Stimulated activated CD4-positive, alpha-beta T cell treated with anti-CD3 and anti-CD28 coated beads, Interleukin-12 subunit alpha, Interleukin-12 subunit beta, amount 100 ng/mL, for 24 hours (primary cell): ENCODE measurements around the gene OR8K1.

ENCODE experiments used
- DNase-seq, 2 experiments: peaks; one replicate each; pipeline ENCODE4 v3.0.0-alpha.2; 2020; ENCODE audit warnings: low read depth in 2 of 2

Gene OR8K1

DNA sequence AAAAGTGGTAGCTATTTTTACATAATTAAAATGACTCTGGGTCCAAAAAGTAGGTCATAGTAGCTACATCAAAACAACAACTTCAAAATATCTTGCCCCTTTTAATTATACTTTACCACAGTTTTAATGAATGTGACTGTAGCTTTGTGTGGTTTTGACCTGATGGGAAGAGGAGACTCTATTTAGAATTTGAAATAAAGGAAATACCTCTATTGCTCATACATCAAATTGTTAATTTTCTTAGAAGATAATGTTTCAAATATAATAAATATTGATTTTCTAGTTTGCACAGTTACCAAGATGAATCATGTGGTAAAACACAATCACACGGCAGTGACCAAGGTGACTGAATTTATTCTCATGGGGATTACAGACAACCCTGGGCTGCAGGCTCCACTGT lies at the start of gene OR8K1:
TSS of gene OR8K1 (plus strand) at position 301 of the 400 bp plus-strand sequence. CDS start at position 301, 0 bp downstream.
- no peak for DNase-seq

DNA sequence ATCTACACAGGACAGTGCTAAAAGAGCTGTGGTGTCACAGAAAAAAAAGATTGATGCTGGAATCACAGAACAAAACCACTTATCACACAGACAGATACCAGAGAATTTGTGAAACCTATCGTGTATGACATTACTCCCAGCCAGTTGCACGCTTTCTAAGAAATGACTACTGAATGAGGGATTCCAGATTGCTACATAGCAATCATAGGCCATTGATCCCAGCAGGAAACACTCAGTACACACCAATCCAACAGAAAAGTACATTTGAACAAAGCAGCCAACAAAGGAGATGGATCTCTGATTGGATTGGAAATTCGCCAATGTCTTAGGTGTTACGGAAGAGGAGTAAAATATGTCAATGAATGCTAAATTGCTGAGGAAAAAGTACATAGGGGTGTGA lies 48.9 kb upstream of the OR8K1 start:
- DNase-seq: no peak

DNA sequence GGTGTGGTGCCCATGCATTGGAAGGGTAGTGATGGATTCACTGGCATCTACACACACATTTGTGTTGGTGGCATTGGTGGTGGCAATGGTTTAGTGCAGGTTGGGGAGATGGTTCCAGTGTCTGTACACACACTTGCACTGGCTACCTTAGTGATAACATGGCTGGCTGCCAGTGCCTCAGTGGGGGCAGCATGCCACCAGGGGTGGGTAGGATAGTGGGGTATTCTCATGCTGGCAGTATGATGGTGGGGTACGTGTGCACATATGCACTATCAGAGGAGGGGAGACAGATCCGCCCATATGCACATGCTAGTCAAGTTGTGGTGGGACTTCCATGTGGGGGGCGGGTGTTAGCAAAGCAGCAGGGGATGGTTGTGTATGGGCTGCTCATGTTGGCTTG lies 38.0 kb upstream of the OR8K1 start:
- no peak for DNase-seq

DNA sequence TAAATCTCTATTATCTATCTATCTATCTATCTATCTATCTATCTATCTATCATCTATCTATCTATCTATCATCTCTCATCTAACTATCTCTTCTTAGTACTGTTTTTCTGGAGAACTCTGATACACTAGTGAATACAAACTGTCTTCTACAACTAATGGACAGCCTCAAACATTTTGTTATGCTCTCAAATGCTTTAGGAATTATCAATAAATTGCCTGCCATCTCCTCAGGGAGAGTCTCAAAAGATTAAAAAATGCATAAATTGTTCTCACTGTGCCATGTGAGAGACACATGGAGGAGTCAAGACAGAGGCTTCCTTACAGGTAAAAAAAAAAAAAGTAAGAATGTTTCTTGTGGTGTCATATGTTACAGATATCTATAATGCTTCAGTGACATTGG lies 31.0 kb upstream of the OR8K1 start, which contains the start of gene OR8K3:
TSS of gene OR8K3 (plus strand) at position 301 of the 400 bp plus-strand sequence. CDS start 3,163 bp downstream, outside the sequence.
- no peak for DNase-seq

DNA sequence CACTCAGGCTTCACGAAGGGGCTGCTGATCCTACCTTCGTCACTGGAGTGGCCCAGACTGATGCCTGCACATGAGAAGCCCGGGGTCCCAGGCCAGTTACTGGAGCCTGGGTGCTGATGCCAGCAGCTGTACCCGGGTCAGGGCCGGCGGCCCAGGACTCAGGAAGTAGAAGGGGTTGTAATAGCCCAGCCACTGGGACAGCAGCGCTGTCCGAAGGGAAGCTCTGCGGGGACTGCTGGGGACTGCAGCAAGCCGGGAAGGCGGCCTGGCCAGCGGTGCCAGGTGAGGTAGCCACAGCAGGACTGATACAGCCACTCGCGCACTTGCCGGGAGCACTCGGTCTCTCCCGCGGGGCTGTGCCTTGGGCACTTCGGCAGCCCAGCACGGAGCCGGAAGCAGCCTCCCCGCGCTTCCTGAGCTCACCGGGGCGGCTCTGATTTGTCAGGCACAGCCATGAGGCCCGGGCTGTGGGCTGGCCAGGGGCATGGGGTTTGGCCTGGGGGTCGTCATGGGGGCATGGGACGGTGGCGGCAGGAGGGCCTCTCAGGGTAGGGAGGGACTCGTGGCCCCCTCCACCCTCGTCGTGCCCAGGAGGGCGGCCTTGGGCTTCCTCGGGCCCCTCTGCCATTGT lies 13.9 kb upstream of the OR8K1 start:
- DNase-seq: no peak

DNA sequence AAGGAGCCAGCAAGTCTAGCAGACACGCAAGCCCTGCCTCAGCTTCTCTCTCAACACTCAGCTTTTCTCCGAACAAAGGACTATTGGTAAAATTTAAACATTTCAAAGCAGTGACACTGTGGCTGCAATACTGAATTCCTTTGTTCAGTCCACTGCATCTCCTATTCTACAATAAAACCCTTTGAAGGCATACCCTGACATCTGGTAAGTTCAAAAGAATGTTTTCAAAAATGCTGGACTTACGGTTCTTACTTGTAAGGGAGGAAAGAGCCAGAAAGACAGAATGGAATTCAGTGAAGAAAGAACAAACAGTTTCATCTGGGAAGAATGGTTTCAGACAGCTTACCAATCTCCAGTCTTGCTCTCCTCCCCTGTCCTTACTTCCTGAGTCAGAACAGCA lies 12.7 kb upstream of the OR8K1 start:
- DNase-seq: no peak

DNA sequence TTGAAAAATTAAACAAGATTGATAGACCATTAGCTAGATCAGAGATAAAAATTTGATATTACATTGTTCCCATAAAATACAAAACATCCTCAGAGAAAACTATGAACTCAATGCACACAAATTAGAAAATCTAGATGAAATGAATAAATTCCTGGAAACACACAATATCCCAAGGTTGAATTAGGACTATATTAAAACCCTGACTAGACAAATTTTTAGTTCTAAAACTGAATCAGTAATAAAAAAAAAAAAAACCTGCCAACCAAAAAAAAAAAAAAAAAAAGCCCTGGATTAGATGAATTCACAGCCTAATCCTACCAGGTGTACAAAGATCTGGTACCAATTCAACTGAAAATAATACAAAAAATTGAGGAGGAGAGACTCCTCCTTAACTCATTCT lies 5.5 kb upstream of the OR8K1 start:
- DNase-seq: no peak

DNA sequence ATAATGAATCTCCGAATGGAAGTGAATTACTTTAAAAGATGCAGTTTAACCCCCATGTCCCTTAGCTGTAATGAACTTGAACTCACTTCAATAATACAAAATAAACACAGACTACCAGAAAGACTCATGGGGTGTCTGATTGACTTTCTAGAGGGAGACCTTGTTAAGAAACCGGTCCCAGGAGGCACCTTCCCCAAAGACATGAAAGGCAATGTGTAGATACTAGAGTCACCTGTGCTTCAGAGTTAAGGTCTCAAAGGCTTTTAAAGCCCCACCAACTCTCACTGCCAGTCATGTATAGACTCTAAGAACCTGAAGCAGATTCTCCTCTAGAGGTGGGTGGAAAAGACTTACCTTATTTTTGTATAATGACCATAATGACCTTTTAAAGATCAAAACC lies 8.2 kb downstream of the OR8K1 start, which contains the start of gene OR8J1:
TSS of gene OR8J1 (plus strand) at position 301 of the 400 bp plus-strand sequence. CDS start 5,956 bp downstream, outside the sequence.
- no peak for DNase-seq

DNA sequence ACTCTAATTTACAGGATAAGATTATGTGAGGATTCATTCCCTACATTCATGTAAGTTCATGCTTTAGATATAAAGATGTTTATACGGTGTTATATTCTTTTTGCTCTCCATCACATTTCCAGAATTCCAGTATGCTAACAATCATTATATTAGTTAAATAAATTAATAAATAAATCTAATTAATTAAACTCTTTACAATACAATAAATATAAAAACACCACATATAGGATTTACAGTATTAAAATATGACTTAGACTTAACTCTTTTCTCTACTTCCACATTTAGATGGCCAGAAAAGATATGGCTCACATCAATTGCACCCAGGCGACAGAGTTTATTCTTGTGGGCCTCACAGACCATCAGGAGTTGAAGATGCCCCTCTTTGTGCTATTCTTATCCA lies 29.5 kb downstream of the OR8K1 start, which contains the start of gene OR8U1:
TSS of gene OR8U1 (plus strand) at position 301 of the 400 bp plus-strand sequence. CDS start at position 301, 0 bp downstream.
- DNase-seq: no peak

DNA sequence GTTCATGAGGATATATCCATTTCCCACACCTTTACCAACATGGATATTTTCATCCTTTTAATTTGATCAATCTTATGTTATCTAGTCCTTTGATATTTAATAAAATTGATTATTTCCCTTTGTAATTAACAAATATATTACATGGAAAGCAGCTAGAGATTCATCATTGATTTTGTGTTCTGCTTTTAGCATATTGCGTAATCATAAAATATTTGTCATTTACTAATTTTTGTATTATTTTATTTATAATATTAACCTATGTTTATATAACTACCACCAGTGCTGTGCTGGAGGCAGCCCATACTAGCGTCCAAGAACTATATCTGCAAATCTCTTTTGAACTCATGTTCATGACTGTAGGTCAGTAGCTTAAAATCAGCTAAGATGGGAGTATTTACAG lies 34.3 kb downstream of the OR8K1 start:
- no peak for DNase-seq

DNA sequence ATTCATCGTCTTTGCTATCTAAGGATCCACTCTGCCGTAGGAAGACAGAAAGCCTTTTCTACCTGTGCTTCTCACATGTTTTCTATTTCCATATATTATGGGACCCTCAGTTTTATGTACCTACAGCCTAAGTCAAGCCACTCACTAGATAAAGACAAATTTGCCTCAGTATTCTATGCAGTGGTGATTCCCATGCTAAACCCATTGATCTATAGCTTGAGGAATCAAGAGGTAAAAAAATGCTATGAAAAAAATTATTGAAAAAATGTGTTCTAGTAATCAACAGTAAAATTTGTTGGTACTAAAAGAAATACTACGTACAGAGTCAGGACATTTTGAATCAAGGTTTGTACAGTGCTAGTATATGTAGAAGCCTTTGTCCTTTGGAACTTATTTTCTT lies 48.5 kb downstream of the OR8K1 start:
- DNase-seq: no peak

DNA sequence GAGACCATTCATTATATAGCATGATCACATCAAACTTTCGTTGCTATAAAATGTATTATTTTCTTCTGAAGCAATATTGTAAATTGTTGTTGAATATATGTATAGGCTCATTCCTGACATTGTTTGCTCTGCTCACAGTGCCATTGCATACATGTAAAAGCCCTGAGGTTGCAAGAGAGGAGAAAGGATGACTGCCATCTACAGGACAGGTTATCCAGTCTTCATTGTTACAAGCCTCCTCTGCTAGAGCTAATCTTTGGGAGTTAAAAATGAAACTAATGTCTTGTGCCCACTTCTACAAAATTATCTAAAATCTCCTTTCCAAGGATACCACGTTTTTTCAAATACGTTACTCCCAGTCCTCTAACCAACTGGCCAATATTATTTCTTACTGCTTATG lies 50.2 kb downstream of the OR8K1 start:
- no peak for DNase-seq
